OCI-LY7 (cell line): ENCODE results near the gene TBC1D5.

Experiments used
- EZH2phosphoT487 ChIP-seq: fragments of 200-600 bp; sonication (generic); IDR thresholded peaks from 2 replicates; pipeline ENCODE4 v1.6.1; 2018; ENCODE audit warnings: low read depth, borderline replicate concordance, mild to moderate bottlenecking, mixed run types, antibody characterized with exemption, low read length, moderate library complexity, mixed read lengths
- TF ChIP-seq, protein P1 (sequence below): fragments of 200-600 bp; sonication (generic); conservative IDR thresholded peaks from 2 replicates; pipeline ENCODE4 v1.5.1; 2014; ENCODE audit warnings: mild to moderate bottlenecking, antibody characterized with exemption, low read length, moderate library complexity, mixed read lengths

DNA sequence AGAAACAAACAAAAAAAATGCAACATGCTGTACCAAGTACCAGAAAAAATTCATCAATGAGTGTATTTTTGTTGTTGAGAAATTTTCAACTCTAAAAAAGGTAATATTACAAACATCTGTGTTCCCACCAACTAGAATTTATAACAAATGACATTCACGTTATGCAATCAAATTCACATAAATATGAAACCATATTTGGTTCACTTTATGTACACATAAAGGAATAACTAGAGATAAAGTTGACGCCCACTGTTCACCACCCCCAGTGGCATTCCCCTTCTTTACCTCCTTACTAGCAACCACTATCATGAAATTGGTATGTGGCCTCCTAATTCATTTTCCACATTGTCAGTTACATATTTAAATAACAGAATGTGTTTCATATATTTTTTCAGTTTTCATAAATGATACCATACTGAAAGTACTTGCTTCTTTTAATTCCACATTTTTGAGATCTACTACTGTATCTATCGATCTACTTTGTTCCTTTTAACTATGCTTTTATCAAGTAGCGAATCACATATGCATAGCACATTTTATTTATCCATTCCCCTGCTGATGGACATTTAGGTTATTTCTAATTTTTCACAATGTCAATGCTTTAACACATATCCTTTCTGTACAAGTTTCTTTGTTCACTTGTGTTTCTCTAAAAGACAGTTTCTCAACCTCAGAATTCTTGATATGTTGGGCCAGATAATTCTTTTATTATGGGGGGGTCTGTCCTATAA is 34.5 kb downstream of the TBC1D5 start:
- TF ChIP-seq, protein P1, sequence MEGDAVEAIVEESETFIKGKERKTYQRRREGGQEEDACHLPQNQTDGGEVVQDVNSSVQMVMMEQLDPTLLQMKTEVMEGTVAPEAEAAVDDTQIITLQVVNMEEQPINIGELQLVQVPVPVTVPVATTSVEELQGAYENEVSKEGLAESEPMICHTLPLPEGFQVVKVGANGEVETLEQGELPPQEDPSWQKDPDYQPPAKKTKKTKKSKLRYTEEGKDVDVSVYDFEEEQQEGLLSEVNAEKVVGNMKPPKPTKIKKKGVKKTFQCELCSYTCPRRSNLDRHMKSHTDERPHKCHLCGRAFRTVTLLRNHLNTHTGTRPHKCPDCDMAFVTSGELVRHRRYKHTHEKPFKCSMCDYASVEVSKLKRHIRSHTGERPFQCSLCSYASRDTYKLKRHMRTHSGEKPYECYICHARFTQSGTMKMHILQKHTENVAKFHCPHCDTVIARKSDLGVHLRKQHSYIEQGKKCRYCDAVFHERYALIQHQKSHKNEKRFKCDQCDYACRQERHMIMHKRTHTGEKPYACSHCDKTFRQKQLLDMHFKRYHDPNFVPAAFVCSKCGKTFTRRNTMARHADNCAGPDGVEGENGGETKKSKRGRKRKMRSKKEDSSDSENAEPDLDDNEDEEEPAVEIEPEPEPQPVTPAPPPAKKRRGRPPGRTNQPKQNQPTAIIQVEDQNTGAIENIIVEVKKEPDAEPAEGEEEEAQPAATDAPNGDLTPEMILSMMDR: no peak
- TF ChIP-seq EZH2phosphoT487: no peak
